CD14-positive monocyte (primary cell): Measurements from ENCODE around the gene FRS2. TPM values are rescaled to one million over a fixed set of nuclear protein-coding genes. Genes with fewer than 3 reads are reported as not detected.

ENCODE experiments used
- DNase-seq, 3 donors: peaks; one replicate each; pipeline ENCODE4 v3.0.0-alpha.2; 2011 to 2022
- H2AFZ ChIP-seq: 2 replicates; pipeline ENCODE4 v1.6.0; 2012; ENCODE audit warnings: mild to moderate bottlenecking, low read depth, low read length, inconsistent platforms; ENCODE audit not compliant: insufficient read depth, poor library complexity, severe bottlenecking
- H3K27ac ChIP-seq, 2 donors: 1 replicate in 1 of 2; 2 replicates in 1 of 2; pipeline ENCODE4 v1.5.1; 2012 to 2013; ENCODE audit warnings: low read length in 2 of 2, control low read depth in 1 of 2, inconsistent platforms in 1 of 2, low read depth in 1 of 2, mild to moderate bottlenecking in 1 of 2
- H3K27me3 ChIP-seq, 2 donors: one replicate each; pipeline versions ENCODE4 v1.6.0 to v1.6.1; 2011 to 2013; ENCODE audit warnings: low read length in 2 of 2; ENCODE audit not compliant: control insufficient read depth in 2 of 2, insufficient read depth in 2 of 2
- H3K36me3 ChIP-seq, 2 donors: replicated peaks in 1 of 2; 1 replicate in 1 of 2; 2 replicates in 1 of 2; pipeline versions ENCODE4 v1.5.1 to v1.6.1; 2012 to 2013; ENCODE audit warnings: low read length in 2 of 2, control low read depth in 1 of 2, inconsistent platforms in 1 of 2, mild to moderate bottlenecking in 1 of 2; ENCODE audit not compliant: insufficient read depth in 2 of 2, control insufficient read depth in 1 of 2
- H3K4me1 ChIP-seq, 2 donors: 1 replicate in 1 of 2; 2 replicates in 1 of 2; pipeline versions ENCODE4 v1.5.1 to v1.6.1; 2012 to 2013; ENCODE audit warnings: low read length in 2 of 2, control low read depth in 1 of 2, inconsistent platforms in 1 of 2, mild to moderate bottlenecking in 1 of 2, moderate library complexity in 1 of 2; ENCODE audit not compliant: insufficient read depth in 2 of 2, control insufficient read depth in 1 of 2
- H3K4me2 ChIP-seq: replicated peaks from 2 replicates; pipeline ENCODE3; 2012; ENCODE audit warnings: low read length, moderate library complexity, mild to moderate bottlenecking; ENCODE audit not compliant: poor library complexity, severe bottlenecking; ENCODE audit errors: extremely low read depth
- H3K4me3 ChIP-seq, 3 experiments: fragments of 200-600 bp in 1 of 3; sonication (generic) in 1 of 3; replicated peaks in 1 of 3; 1 replicate in 2 of 3; 2 replicates in 1 of 3; pipeline ENCODE4 v1.5.1; 2011 to 2013; ENCODE audit warnings: low read length in 3 of 3, mild to moderate bottlenecking in 3 of 3, control low read depth in 2 of 3, low read depth in 2 of 3, inconsistent platforms in 1 of 3, moderate library complexity in 1 of 3
- H3K79me2 ChIP-seq: 2 replicates; pipeline ENCODE4 v1.6.0; 2012; ENCODE audit warnings: mild to moderate bottlenecking, control low read depth, inconsistent platforms, low read length, moderate library complexity; ENCODE audit not compliant: insufficient read depth
- H3K9ac ChIP-seq: 2 replicates; pipeline ENCODE4 v1.6.0; 2017; ENCODE audit warnings: low read length, mild to moderate bottlenecking; ENCODE audit not compliant: insufficient read depth, poor library complexity, severe bottlenecking
- H3K9me3 ChIP-seq, 2 donors: replicated peaks in 1 of 2; 1 replicate in 1 of 2; 2 replicates in 1 of 2; pipeline versions ENCODE4 v1.5.1 to v1.6.1; 2012 to 2013; ENCODE audit warnings: low read length in 2 of 2, control low read depth in 1 of 2; ENCODE audit not compliant: control insufficient read depth in 1 of 2, insufficient read depth in 1 of 2
- H4K20me1 ChIP-seq: 2 replicates; pipeline ENCODE4 v1.6.0; 2012; ENCODE audit warnings: mild to moderate bottlenecking, low read length, control low read depth, moderate library complexity; ENCODE audit not compliant: insufficient read depth
- H3K27ac Mint-ChIP-seq, 7 donors: one replicate each; pipeline ENCODE4 v1.8.0; 2020; ENCODE audit warnings: mild to moderate bottlenecking in 7 of 7, mixed read lengths in 7 of 7, moderate library complexity in 6 of 7, inconsistent platforms in 2 of 7
- H3K27me3 Mint-ChIP-seq, 3 donors: one replicate each; pipeline ENCODE4 v1.8.0; 2021 to 2022; ENCODE audit warnings: low read depth in 3 of 3, mild to moderate bottlenecking in 3 of 3, mixed read lengths in 3 of 3, moderate library complexity in 3 of 3, inconsistent platforms in 1 of 3
- H3K36me3 Mint-ChIP-seq, 2 donors: one replicate each; pipeline ENCODE4 v1.8.0; 2020; ENCODE audit warnings: mixed read lengths in 2 of 2, inconsistent platforms in 1 of 2, mild to moderate bottlenecking in 1 of 2
- H3K4me1 Mint-ChIP-seq: one replicate; pipeline ENCODE4 v1.8.0; 2020; ENCODE audit warnings: mild to moderate bottlenecking, mixed read lengths
- H3K4me3 Mint-ChIP-seq, 2 donors: one replicate each; pipeline ENCODE4 v1.8.0; 2020; ENCODE audit warnings: mild to moderate bottlenecking in 2 of 2, mixed read lengths in 2 of 2, moderate library complexity in 1 of 2
- H3K9me3 Mint-ChIP-seq, 7 donors: one replicate each; pipeline ENCODE4 v1.8.0; 2020 to 2022; ENCODE audit warnings: mixed read lengths in 7 of 7, mild to moderate bottlenecking in 6 of 7, moderate library complexity in 6 of 7, inconsistent platforms in 2 of 7
- WGBS: methylation state at CpG from one replicate; pipeline ENCODE4 v1.1.5; 2013; ENCODE audit warnings: missing lambda C conversion rate; ENCODE audit not compliant: insufficient coverage; 5-methylcytosine and 5-hydroxymethylcytosine counted together
- intact Hi-C, 2 donors: fragments of 100-400 bp; cut with micrococcal nuclease; formaldehyde crosslinking; loops; one replicate each; pipeline versions ENCODE4 v1.15.0 to v1.15.1; 2023
- polyA plus RNA-seq, 3 donors: library from polyadenylated mRNA; depleted of rRNA in 1 of 3; unstranded in 2 of 3; stranded (reverse) in 1 of 3; fragments of 300-500 nt in 2 of 3; fragments of >200 nt in 1 of 3; fragmentation: Illumina TruSeq in 2 of 3; gene quantifications; 1 replicate in 2 of 3; 2 replicates in 1 of 3; pipeline ENCODE4 v1.2.3, GENCODE V29; 2012 to 2021
- TF ChIP-seq, protein P1 (sequence below): fragments of 200-600 bp; IDR thresholded peaks from one replicate; pipeline ENCODE4 v1.8.0; 2022; ENCODE audit warnings: antibody characterized with exemption, mild to moderate bottlenecking

The FRS2 gene
- polyA plus RNA-seq, 3 donors: 6.8 to 13.6 (median 13.0) TPM

DNA sequence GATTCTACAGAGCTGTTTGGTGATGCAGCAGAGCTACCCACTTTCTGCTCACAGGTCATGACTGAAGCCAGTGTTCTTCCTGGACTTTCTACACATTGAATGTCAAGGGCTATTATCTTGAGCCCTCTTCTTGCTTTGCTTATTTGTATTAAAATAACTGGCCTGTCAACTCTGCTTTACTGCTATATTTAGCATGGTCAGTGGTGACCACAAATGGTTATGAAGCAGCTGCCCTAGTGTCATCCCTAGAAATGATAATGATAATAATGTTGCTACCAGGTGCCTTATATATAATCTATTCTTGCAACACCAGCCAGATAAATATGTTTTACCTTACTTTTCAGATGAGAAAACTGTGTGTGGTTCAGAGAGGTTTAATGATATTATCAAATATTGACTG, 143.2 kb downstream of the FRS2 start:
- H3K79me2 ChIP-seq: no peaks in the 10 kb centered on the region
- Mint-ChIP-seq H3K4me1 (peaks cover 15% of the 10 kb centered on the region), H3K27me3 (peaks cover 0 to 2% (median 2%) of the 10 kb centered on the region in 3 donors), H3K9me3 (peaks cover 0 to 7% (median 0%) of the 10 kb centered on the region in 7 donors), H3K27ac (no peak overlapping the region), H3K36me3 (no peaks in the 10 kb centered on the region), H3K4me3 (no peak overlapping the region)
- intact Hi-C loops: no loop called here
- no peak for DNase-seq
- H3K9ac ChIP-seq: no peak overlapping the region
- no peak overlapping the region for H3K4me3 ChIP-seq
- no peak overlapping the region for H3K4me2 ChIP-seq
- H2AFZ ChIP-seq: no peak overlapping the region
- H3K27ac ChIP-seq: no peak overlapping the region
- H4K20me1 ChIP-seq: no peaks in the 10 kb centered on the region
- TF ChIP-seq, protein P1, sequence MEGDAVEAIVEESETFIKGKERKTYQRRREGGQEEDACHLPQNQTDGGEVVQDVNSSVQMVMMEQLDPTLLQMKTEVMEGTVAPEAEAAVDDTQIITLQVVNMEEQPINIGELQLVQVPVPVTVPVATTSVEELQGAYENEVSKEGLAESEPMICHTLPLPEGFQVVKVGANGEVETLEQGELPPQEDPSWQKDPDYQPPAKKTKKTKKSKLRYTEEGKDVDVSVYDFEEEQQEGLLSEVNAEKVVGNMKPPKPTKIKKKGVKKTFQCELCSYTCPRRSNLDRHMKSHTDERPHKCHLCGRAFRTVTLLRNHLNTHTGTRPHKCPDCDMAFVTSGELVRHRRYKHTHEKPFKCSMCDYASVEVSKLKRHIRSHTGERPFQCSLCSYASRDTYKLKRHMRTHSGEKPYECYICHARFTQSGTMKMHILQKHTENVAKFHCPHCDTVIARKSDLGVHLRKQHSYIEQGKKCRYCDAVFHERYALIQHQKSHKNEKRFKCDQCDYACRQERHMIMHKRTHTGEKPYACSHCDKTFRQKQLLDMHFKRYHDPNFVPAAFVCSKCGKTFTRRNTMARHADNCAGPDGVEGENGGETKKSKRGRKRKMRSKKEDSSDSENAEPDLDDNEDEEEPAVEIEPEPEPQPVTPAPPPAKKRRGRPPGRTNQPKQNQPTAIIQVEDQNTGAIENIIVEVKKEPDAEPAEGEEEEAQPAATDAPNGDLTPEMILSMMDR: no peak
- H3K27me3 ChIP-seq: no peaks in the 10 kb centered on the region
- peaks cover 7 to 10% of the 10 kb centered on the region in 2 donors for H3K4me1 ChIP-seq
- peaks cover 0 to 4% of the 10 kb centered on the region in 2 donors for H3K9me3 ChIP-seq
- H3K36me3 ChIP-seq: no peaks in the 10 kb centered on the region

DNA sequence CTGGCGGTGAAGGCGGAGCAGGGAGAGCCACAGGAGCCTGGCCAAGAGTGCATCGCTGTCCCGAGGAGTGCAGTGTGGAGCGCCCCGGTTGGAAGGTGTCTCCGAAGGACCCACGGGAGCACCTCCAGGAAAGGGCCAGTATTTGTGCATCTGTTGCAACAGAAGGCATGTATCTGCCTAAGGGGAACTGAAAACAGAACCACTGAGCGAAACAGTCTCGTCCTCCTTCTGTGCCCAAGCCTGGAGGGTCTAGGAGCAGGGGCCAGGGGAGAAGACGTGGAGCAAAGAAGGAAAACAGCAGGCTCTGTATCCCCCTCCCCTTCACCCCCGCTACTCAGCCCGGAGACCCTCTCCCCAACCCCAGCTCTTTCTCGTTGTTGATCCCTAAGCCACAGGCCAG, 145.8 kb downstream of the FRS2 start:
- TF ChIP-seq, protein P1: no peak
- H3K4me1 ChIP-seq: peaks cover 6% of the 10 kb centered on the region in 2 donors

More for the DNA sequence above, 145.8 kb downstream of the FRS2 start:
- H3K36me3 ChIP-seq: no peaks in the 10 kb centered on the region
- DNase-seq: peak in 1 of 3 donors; percentile 12
- H3K79me2 ChIP-seq: no peaks in the 10 kb centered on the region
- intact Hi-C loops: no loop called here
- H3K4me3 ChIP-seq: peak overlapping the region in 1 of 3 experiments; percentile 47
- peak overlapping the region; percentile 82 for H2AFZ ChIP-seq
- Mint-ChIP-seq H3K27ac (peak overlapping the region in 5 of 7 donors; percentile 1 to 44 (median 6)), H3K4me3 (peak overlapping the region; percentile 61 to 78), H3K4me1 (peaks cover 8% of the 10 kb centered on the region), H3K36me3 (no peaks in the 10 kb centered on the region), H3K27me3 (peaks cover 0 to 2% (median 2%) of the 10 kb centered on the region in 3 donors), H3K9me3 (peaks cover 0 to 7% (median 1%) of the 10 kb centered on the region in 7 donors)
- H3K27me3 ChIP-seq: no peaks in the 10 kb centered on the region
- H3K4me2 ChIP-seq: peak overlapping the region; percentile 44
- no peak overlapping the region for H3K9ac ChIP-seq
- H4K20me1 ChIP-seq: no peaks in the 10 kb centered on the region
- peaks cover 0 to 4% of the 10 kb centered on the region in 2 donors for H3K9me3 ChIP-seq
- H3K27ac ChIP-seq: no peak overlapping the region
- WGBS: 47% methylated on average over 10 of the region's 14 CpGs
